Activated CD4-positive, alpha-beta T cell treated with anti-CD3 and anti-CD28 coated beads, Interleukin-2, amount 50 U/mL, for 16 hours (primary cell): ENCODE data around the gene ANKRD40.

Experiments
- DNase-seq: peaks from one replicate; pipeline ENCODE4 v3.0.0-alpha.2; 2020

Gene ANKRD40

DNA sequence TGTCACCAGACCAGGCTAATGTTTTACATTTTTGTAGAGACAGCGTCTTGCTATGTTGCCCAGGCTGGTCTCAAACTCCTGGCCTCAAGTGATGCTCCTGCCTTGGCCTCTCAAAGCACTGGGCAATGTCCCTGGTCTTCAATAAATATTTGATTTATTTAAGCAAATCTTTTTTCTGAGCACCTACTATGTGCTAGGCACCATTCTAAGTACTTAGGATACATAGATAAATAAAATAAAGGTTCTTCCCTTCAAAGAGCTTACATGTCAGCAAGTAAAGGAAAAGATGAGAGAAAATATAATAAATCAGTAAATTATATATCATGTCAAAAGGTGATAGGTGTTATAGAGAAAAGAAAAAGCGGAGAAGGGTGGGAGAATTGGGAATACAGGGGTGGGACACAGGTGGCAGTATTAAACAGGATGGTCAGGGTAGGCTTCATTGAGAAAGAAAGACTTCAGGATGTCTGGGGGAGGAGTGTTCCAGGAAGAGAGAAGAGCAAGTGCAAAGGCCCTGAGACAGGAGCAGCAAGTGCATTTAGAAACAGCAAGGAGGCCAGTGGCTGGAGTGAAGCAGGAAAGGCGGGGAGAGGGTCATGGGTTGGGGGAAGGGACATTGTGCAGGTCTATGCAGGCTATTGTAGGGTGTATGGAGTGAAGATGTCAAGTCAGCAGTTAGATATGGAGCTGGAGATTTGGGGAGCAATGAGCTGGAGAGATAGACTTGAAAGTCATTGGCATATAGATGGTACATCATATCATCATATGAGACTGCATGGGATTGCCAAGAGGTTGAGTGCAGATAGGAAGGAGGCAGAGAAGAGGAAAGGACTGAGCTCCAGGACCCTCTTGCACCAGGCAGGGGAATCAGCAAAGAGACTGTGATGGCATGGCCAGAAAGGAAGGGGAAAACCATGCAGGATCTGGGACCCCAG lies 61.7 kb downstream of the ANKRD40 start:
- no peak for DNase-seq
